MM.1S (cell line): ENCODE results near the gene SNX19.

Source experiments
- CTCF ChIP-seq: fragments of 300-600 bp; sonication (generic); IDR thresholded peaks from 2 replicates; pipeline ENCODE4 v1.5.1; 2016; ENCODE audit warnings: antibody characterized with exemption, low read length, mixed read lengths
- EZH2 ChIP-seq: fragments of 300-600 bp; sonication (generic); optimal IDR thresholded peaks from 2 replicates; pipeline ENCODE3; 2017; ENCODE audit warnings: low read depth, mild to moderate bottlenecking, antibody characterized with exemption, low read length, mixed read lengths
- EZH2phosphoT487 ChIP-seq: fragments of 300-600 bp; sonication (generic); IDR thresholded peaks from 2 replicates; pipeline ENCODE4 v1.6.1; 2018; ENCODE audit warnings: antibody characterized with exemption, low read length

- no peak for TF ChIP-seq CTCF
- no peak for TF ChIP-seq EZH2phosphoT487
- no peak for TF ChIP-seq EZH2
Observed at GRCh38 chr11:130947058-130947457, 30.8 kb upstream of the SNX19 start.
